ENCODE results near the gene CADPS2. TPM values are rescaled to one million over a fixed set of nuclear protein-coding genes. Genes with fewer than 3 reads are reported as not detected.

The CADPS2 gene
- total RNA-seq, 1 experiment from 2014 or later = 7.4 TPM

GRCh38 chr7:122430710-122431109 lies 455.6 kb downstream of the CADPS2 start:
- POLR2A ChIA-PET = no interaction called here
- intact Hi-C loops (cut with micrococcal nuclease) = no loop called here
- no peak for TF ChIP-seq CTCF (IDR thresholded peaks at IDR 0.05; ENCODE audit: unreplicated experiment)
- Mint-ChIP-seq H3K27ac (ENCODE audit: low read depth, unreplicated experiment) (no peak overlapping the region), H3K4me3 (ENCODE audit: unreplicated experiment) (no peak overlapping the region), H3K27me3 (ENCODE audit: insufficient read depth, unreplicated experiment) (no peaks in the 10 kb centered on the region), H3K9me3 (ENCODE audit: unreplicated experiment) (no peaks in the 10 kb centered on the region), H3K36me3 (ENCODE audit: insufficient read depth, unreplicated experiment) (no peaks in the 10 kb centered on the region), H3K4me1 (ENCODE audit: insufficient read depth, unreplicated experiment) (peaks cover 11% of the 10 kb centered on the region)
- CTCF ChIA-PET = no interaction called here
- peak; percentile 39 for DNase-seq (ENCODE audit: unreplicated experiment)
- no TSS peak for BruUV-seq (replicated peaks)

DNA sequence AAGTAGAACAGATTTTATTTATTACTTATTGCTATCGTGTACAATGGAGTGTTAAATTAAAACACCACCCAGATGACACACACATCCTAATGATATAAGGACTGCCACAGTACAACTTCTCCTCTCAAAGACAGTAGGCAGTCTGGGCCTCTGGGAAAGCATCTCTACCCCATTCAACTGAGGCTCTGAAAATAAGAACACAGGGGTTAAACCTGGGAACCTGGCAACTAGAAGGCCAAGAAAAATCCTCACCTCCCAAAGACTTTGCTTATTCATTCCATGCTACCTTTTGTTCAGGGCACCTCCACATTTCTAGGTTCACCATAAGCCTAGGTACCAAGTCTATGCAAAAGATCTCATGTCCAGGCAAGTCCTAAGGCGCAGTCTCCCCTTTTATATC lies 456.3 kb downstream of the CADPS2 start:
- TF ChIP-seq CTCF (IDR thresholded peaks at IDR 0.05; ENCODE audit: unreplicated experiment) = no peak
- intact Hi-C loops (cut with micrococcal nuclease) = no loop called here
- POLR2A ChIA-PET = no interaction called here

DNA sequence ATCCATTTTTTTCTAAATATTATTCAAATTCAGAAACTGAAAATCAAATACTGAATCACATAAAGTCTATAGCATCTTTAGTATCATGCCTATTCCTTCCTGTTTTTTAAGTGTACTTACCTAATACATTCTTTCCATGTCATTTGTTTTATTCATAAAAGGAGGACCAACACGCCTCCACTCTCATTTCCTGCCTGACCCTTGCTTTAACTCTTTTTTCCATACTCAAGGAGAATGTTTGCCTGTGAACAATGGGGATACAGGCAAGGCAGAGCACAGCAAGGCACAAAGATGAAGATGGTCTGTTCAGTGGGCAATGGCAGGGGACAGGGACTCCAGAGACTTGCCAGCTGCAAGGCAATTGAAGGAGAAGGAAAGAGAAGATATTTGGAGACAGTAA lies 460.5 kb downstream of the CADPS2 start:
- no peaks in the 10 kb centered on the region for H3K36me3 Mint-ChIP-seq (ENCODE audit: insufficient read depth, unreplicated experiment)
- peaks cover 4% of the 10 kb centered on the region for H3K4me1 Mint-ChIP-seq (ENCODE audit: insufficient read depth, unreplicated experiment)
- no peak for DNase-seq (ENCODE audit: unreplicated experiment)
- no peak for TF ChIP-seq CTCF (IDR thresholded peaks at IDR 0.05; ENCODE audit: unreplicated experiment)
- H3K27ac Mint-ChIP-seq (ENCODE audit: low read depth, unreplicated experiment) = no peak overlapping the region
- intact Hi-C loops (cut with micrococcal nuclease) = no loop called here
- H3K27me3 Mint-ChIP-seq (ENCODE audit: insufficient read depth, unreplicated experiment) = no peaks in the 10 kb centered on the region
- ChIA-PET CTCF (interaction anchor here (0.7 kb wide), 2 partner anchors 10 to 362 kb away, joined by 3 to 4 read pairs; no protein-coding TSS in a partner anchor), POLR2A (interaction anchor here (1.3 kb wide), 1 partner anchor 90 kb away, joined by 4 read pairs; no protein-coding TSS in a partner anchor)
- no peaks in the 10 kb centered on the region for H3K9me3 Mint-ChIP-seq (ENCODE audit: unreplicated experiment)
- no peak overlapping the region for H3K4me3 Mint-ChIP-seq (ENCODE audit: unreplicated experiment)
- BruUV-seq (replicated peaks) = no TSS peak

More for the DNA sequence above, 456.3 kb downstream of the CADPS2 start:
- no peak overlapping the region for H3K4me3 Mint-ChIP-seq (ENCODE audit: unreplicated experiment)
- no peak overlapping the region for H3K27ac Mint-ChIP-seq (ENCODE audit: low read depth, unreplicated experiment)
- no peak for DNase-seq (ENCODE audit: unreplicated experiment)
- no peaks in the 10 kb centered on the region for H3K36me3 Mint-ChIP-seq (ENCODE audit: insufficient read depth, unreplicated experiment)
- BruUV-seq (replicated peaks) = no TSS peak
- H3K4me1 Mint-ChIP-seq (ENCODE audit: insufficient read depth, unreplicated experiment) = peaks cover 11% of the 10 kb centered on the region
- CTCF ChIA-PET = no interaction called here
- no peaks in the 10 kb centered on the region for H3K9me3 Mint-ChIP-seq (ENCODE audit: unreplicated experiment)
- H3K27me3 Mint-ChIP-seq (ENCODE audit: insufficient read depth, unreplicated experiment) = no peaks in the 10 kb centered on the region

DNA sequence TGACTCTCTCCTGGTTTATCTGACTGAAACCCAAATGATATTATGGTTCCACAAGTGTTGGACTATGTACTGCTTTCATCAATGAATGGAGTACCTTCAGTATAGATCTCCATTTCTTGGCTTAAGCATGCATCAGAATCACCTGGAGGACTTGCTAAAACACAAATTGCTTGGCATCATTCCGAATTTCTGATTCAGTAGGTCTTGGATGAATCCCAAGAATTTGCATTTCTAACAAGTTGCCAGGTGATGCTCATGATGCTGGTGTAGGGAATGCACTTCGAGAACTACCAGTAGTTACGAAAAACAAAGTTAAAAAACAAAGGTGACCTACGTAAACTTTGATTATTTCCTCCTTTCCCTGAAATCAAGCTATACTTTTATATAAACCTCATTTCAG lies 462.7 kb downstream of the CADPS2 start:
- no peaks in the 10 kb centered on the region for H3K9me3 Mint-ChIP-seq (ENCODE audit: unreplicated experiment)
- TF ChIP-seq CTCF (IDR thresholded peaks at IDR 0.05; ENCODE audit: unreplicated experiment) = no peak
- no peaks in the 10 kb centered on the region for H3K4me1 Mint-ChIP-seq (ENCODE audit: insufficient read depth, unreplicated experiment)
- ChIA-PET POLR2A (no interaction called here), CTCF (interaction anchor here (0.6 to 0.8 kb wide), 2 partner anchors 49 to 129 kb away, joined by 3 read pairs; no protein-coding TSS in a partner anchor)
- no peaks in the 10 kb centered on the region for H3K36me3 Mint-ChIP-seq (ENCODE audit: insufficient read depth, unreplicated experiment)
- intact Hi-C loops (cut with micrococcal nuclease) = no loop called here
- H3K27me3 Mint-ChIP-seq (ENCODE audit: insufficient read depth, unreplicated experiment) = no peaks in the 10 kb centered on the region
- no peak overlapping the region for H3K27ac Mint-ChIP-seq (ENCODE audit: low read depth, unreplicated experiment)
- no peak overlapping the region for H3K4me3 Mint-ChIP-seq (ENCODE audit: unreplicated experiment)
- no TSS peak for BruUV-seq (replicated peaks)
- DNase-seq (ENCODE audit: unreplicated experiment) = peak; percentile 69

All from MCF 10A (cell line).